Dermis microvascular lymphatic vessel endothelial cell (primary cell): ENCODE measurements around the gene THAP3. TPM values are rescaled to one million over a fixed set of nuclear protein-coding genes. Genes with fewer than 3 reads are reported as not detected.
A peak's percentile ranks its signal among the peaks of the same experiment; 100 is the strongest.
"Not testable (repeated sequence)": the region's sequence is repeated elsewhere in the genome, so short reads cannot be mapped to it uniquely, and the experiment has no call there.

Source experiments
- DNase-seq, 2 donors: peaks; one replicate each; pipeline versions ENCODE4 v3.0.0 to v3.0.0-alpha.2; 2010; ENCODE audit warnings: low read depth in 2 of 2
- total RNA-seq: library from RNA; depleted of rRNA; stranded (reverse); fragments of >200 nt; gene quantifications from 2 replicates; pipeline ENCODE4 v1.2.1, GENCODE V29; 2014

The THAP3 gene
- total RNA-seq, 1 donor from 2014 or later = 16.0 TPM

- DNase-seq = peak; percentile 34 to 66
These were observed 9.8 kb downstream of the THAP3 start for GRCh38 chr1:6634371-6635052.

- DNase-seq = no peak
These were observed 10.7 kb downstream of the THAP3 start for GRCh38 chr1:6635161-6635909.

DNA sequence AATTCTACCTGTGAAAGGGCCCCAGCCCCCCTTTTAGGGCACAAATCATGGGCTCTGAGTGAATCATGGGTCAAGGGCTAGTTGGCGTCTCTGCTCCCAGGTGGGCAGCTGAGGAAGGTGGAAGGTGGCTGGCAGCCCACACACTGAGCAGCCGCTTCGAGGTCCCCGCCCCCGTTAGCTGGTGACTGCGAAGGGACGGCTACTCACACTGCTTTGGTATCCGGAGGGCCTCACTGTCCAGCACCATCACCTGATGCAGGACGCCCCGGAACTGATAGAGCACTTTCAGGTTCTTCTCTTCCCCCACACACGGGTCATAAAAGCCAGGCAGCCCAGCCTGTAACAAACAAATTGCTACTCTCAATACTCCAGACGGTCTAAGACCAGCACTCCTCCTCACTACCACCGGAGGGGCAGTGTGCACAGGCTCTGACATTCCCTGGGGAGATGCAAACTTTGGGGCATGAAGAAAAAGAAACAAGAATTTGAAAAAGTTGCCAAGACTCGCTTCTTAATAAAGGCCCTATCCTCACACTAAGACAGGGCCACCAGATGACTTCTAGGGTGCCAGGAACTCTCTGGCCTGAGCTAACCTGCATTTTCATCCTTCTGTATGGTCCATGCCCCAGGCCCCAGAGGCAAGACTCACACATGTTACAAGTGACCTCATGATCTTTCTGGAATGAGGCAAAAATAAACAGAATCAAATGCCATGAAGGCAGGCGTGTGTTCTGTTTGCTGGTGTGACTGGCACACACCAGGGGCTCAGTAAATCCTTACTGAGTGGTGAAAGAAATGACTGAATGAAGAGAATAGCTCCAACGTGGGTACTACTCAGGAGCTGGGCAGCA, 11.5 kb downstream of the THAP3 start:
- DNase-seq = no peak

DNA sequence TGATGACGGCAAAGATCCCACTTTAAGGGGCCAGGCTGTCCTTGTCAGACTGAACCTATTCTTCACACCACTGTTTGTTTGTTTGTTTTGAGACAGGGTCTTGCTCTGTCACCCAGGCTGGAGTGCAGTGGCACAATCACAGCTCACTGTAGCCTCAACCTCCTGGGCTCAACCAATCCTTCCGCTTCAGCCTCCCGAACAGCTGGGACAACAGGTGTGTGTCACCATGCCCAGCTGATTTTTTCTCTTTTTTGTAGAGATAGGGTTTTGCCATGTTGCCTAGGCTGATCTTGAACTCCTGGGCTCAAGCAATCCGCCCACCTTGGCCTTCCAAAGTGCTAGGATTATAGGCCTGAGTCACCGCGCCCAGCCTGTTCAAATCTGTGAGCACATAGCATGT, 12.1 kb downstream of the THAP3 start:
- not testable (repeated sequence) for DNase-seq

- DNase-seq = no peak
These were observed 13.1 kb downstream of the THAP3 start for GRCh38 chr1:6637770-6638169.

DNA sequence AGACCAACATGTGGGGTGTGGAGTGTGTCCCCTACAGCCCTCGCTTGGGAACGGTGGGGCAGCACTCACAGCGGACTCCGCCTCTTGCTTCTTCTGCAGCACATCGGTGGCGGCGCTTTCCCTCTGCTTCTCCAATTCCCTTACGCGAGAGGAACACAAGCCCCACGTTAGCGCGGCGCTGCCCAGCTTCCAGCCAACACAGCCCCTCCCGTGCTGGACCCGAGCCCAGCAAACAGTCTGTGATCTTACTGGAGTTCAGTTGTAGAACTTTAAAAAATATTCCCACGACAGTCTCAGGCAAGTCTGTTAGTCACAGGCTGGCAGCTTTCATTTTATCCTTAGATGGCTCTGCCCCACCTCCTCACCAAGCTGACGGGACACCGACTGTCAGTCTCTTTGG, 13.6 kb downstream of the THAP3 start:
- DNase-seq = no peak

GRCh38 chr1:6640867-6641266, 16.2 kb downstream of the THAP3 start:
- not testable (repeated sequence) for DNase-seq

- no peak for DNase-seq
These were observed 20.4 kb downstream of the THAP3 start for GRCh38 chr1:6645018-6645417.

DNA sequence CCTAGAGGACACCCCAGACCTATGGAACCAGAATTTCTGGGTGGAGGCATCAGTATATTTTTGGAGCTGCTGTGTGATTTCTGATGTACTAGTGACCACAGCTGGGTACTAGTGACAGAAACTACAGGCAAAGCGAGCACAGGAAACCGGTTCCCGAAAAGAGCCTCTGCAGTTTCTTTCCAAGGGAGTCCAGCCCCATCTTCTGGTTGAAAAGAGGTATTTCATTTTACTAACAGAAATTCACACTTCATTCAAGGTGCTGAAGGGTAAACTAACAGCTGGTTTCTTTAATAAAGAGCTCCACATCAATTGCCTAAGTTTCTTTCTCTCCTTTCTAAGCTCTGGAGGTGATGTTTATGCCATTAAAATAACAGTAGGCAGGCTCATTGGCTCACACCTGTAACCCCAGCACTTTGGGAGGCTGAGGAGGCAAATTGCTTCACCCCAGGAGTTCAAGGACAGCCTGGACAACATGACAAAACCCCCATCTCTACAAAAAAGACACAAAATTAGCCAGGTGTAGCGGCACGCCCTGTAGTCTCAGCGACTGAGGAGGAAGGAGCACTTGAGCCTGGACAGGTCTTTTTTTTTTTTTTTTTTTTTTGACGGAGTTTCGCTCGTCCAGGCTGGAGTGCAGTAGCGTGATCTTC, 22.0 kb downstream of the THAP3 start:
- DNase-seq = peak; percentile 32 to 65

DNA sequence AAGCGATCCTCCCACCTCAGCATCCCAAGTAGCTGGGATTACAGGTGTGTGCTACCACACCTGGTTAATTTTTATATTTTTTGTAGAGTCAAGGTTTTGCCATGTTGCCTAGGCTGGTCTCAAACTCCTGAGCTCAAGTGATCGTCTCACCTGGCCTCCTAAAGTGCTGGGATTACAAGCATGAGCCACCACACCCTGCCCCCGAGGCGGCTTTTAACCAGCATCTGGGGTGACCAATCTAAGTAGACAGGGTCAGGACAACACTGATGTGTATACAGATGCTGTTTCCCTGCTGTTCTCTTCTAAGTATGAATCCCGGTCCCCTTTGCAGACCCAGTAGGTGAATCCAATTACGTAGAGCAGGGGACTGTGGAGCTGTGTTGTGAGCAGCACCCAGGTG, 23.9 kb downstream of the THAP3 start:
- DNase-seq = no peak

DNA sequence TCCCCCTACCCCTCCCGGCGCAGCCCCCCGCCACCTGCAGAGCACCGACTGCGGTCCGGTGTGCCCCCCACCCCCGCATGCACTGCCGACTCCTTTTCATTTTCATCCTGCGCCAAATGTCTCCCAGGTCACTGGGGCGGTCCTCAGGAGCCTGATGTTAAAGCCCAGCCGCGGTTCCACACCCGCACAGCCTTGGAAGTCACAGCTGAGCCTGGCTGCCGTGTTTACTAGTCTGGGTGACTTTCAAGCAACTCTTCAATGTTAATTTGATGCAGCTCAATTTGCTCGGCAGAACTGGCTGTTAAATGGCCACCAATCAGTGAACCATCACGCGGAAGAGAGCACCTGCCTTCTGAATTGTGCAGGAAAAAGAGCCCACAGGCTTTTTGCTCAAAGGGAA, 27.2 kb downstream of the THAP3 start:
- no peak for DNase-seq

GRCh38 chr1:6652986-6653385, 28.3 kb downstream of the THAP3 start:
- no peak for DNase-seq

- DNase-seq = no peak
These were observed 29.0 kb downstream of the THAP3 start for GRCh38 chr1:6653436-6654290.

GRCh38 chr1:6657138-6657537, 32.5 kb downstream of the THAP3 start:
- DNase-seq = no peak

GRCh38 chr1:6658359-6659060, 33.8 kb downstream of the THAP3 start:
- no peak for DNase-seq

DNA sequence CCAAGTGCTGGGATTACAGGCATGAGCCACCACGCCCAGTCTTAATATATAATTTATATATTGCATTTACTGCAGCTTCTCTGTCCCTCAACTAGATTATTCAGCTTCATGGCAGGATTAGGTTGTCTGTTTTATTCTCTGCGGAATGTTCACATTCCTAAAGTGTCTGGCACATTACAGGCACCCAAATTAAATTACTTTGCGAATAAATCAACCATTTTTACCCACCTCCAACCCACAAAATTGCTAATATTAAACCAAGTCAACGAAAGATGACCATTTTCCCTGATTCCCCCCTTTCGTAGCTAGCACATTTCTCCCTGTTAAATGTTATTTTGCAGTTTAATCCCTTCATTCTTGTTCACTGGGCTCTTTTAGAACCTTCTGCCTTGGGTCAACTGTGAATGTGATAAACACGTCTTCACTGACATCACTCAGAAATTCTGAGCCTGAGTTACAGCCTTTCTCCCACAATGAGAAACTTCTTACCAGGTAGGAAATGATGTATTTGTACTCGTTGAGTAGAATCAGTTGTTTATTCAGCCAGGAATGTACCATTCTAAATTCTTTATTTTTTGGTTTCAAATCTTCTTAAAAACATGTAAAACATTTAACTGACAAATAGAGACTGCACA, 35.9 kb downstream of the THAP3 start:
- no peak for DNase-seq

- DNase-seq = not testable (repeated sequence)
These were observed 37.8 kb downstream of the THAP3 start for GRCh38 chr1:6662468-6662867.

DNA sequence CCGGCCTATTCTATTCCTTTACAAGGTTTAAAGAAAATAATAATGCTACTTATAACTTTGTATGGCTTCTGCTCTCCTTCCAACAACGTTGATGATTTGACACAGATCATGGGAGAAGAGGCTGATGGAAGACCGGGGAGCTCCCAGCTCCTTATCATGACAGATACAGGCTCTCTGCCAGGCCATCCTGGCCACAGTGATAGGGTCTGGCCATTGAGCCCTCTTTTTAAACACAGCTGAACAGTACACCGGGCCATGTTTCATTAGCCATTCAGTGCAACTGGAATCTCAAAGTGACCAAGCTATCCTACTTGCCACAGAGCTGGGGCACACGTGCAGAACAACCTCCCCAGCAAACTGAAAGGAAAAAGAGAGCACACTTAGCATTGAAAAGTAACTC, 42.0 kb downstream of the THAP3 start:
- no peak for DNase-seq

GRCh38 chr1:6667139-6667538, 42.5 kb downstream of the THAP3 start:
- DNase-seq = no peak

- DNase-seq = no peak
These were observed 43.8 kb downstream of the THAP3 start for GRCh38 chr1:6668503-6668902.
